GM21526 (cell line): ENCODE data around the gene CD46.

ENCODE experiments used
- ATAC-seq: cut with Tn5 transposase; IDR thresholded peaks from one replicate; pipeline ENCODE4 v1.9.1; 2021; ENCODE audit warnings: moderate library complexity; ENCODE audit not compliant: unreplicated experiment, low FRiP score

CD46 gene

GRCh38 chr1:207825719-207826556, 74.1 kb downstream of the CD46 start:
- peak; percentile 54 for ATAC-seq

GRCh38 chr1:207826557-207827487, 75.0 kb downstream of the CD46 start:
- no peak for ATAC-seq

GRCh38 chr1:207827488-207827830, 75.6 kb downstream of the CD46 start:
- ATAC-seq: no peak

- ATAC-seq: no peak
Measured at GRCh38 chr1:207828046-207828445, 76.2 kb downstream of the CD46 start.

- peak; percentile 31 for ATAC-seq
Measured at GRCh38 chr1:207828485-207829158, 76.8 kb downstream of the CD46 start.

GRCh38 chr1:207829576-207829975, 77.7 kb downstream of the CD46 start:
- no peak for ATAC-seq

- ATAC-seq: no peak
Measured at GRCh38 chr1:207830788-207831187, 78.9 kb downstream of the CD46 start.

GRCh38 chr1:207831517-207832327, 79.9 kb downstream of the CD46 start:
- ATAC-seq: peak; percentile 71

GRCh38 chr1:207832796-207833195, 80.9 kb downstream of the CD46 start:
- ATAC-seq: no peak

- no peak for ATAC-seq
Measured at GRCh38 chr1:207833381-207833780, 81.5 kb downstream of the CD46 start.

- ATAC-seq: no peak
Measured at GRCh38 chr1:207833956-207834660, 82.3 kb downstream of the CD46 start.

GRCh38 chr1:207835958-207836357, 84.1 kb downstream of the CD46 start:
- no peak for ATAC-seq

- ATAC-seq: no peak
Measured at GRCh38 chr1:207836591-207837347, 84.9 kb downstream of the CD46 start.

- no peak for ATAC-seq
Measured at GRCh38 chr1:207837673-207838072, 85.8 kb downstream of the CD46 start.

GRCh38 chr1:207838156-207839082, 86.6 kb downstream of the CD46 start:
- no peak for ATAC-seq

GRCh38 chr1:207839083-207839413, 87.2 kb downstream of the CD46 start:
- no peak for ATAC-seq

GRCh38 chr1:207840380-207840779, 88.5 kb downstream of the CD46 start:
- no peak for ATAC-seq

- no peak for ATAC-seq
Measured at GRCh38 chr1:207841293-207841692, 89.4 kb downstream of the CD46 start.
